ENCODE data around the gene ZNF556.

The ZNF556 gene

GRCh38 chr19:2867025-2867991, at the start of gene ZNF556:
ZNF556 (plus strand) TSS chr19:2867335; CDS start chr19:2867422, 87 bp downstream.
- peak; percentile 53 for DNase-seq

GRCh38 chr19:2819540-2820111, 47.5 kb upstream of the ZNF556 start, which contains the start of gene ZNF554:
ZNF554 (plus strand) TSS chr19:2819868; CDS start chr19:2820072, 204 bp downstream.
- DNase-seq, result peak; percentile 83

GRCh38 chr19:2820112-2820702, 46.9 kb upstream of the ZNF556 start:
- no peak for DNase-seq

GRCh38 chr19:2822846-2823245, 44.3 kb upstream of the ZNF556 start:
- DNase-seq, result no peak

GRCh38 chr19:2823646-2824045, 43.5 kb upstream of the ZNF556 start:
- DNase-seq, result no peak

GRCh38 chr19:2824129-2824528, 43.0 kb upstream of the ZNF556 start:
- DNase-seq, result no peak

GRCh38 chr19:2827022-2827421, 40.1 kb upstream of the ZNF556 start:
- no peak for DNase-seq

- no peak for DNase-seq
Observed at GRCh38 chr19:2827840-2828489, 39.2 kb upstream of the ZNF556 start.

- no peak for DNase-seq
Observed at GRCh38 chr19:2834294-2834871, 32.8 kb upstream of the ZNF556 start.

- DNase-seq, result no peak
Observed at GRCh38 chr19:2837430-2837829, 29.7 kb upstream of the ZNF556 start.

- DNase-seq, result peak; percentile 92
Observed at GRCh38 chr19:2840794-2841791, 26.0 kb upstream of the ZNF556 start, which contains the start of gene ZNF555. ZNF555 (plus strand) TSS chr19:2841475; CDS start chr19:2841573, 98 bp downstream.

GRCh38 chr19:2841855-2842574, 25.1 kb upstream of the ZNF556 start:
- no peak for DNase-seq

GRCh38 chr19:2845107-2845506, 22.0 kb upstream of the ZNF556 start:
- no peak for DNase-seq

- DNase-seq, result no peak
Observed at GRCh38 chr19:2846180-2846894, 20.8 kb upstream of the ZNF556 start.

- DNase-seq, result no peak
Observed at GRCh38 chr19:2847507-2847906, 19.6 kb upstream of the ZNF556 start.

- DNase-seq, result no peak
Observed at GRCh38 chr19:2848616-2849015, 18.5 kb upstream of the ZNF556 start.

- no peak for DNase-seq
Observed at GRCh38 chr19:2850256-2850925, 16.7 kb upstream of the ZNF556 start.

GRCh38 chr19:2852598-2852997, 14.5 kb upstream of the ZNF556 start:
- DNase-seq, result no peak

- DNase-seq, result no peak
Observed at GRCh38 chr19:2853015-2853606, 14.0 kb upstream of the ZNF556 start.

All from NCI-H524 treated with DMSO at 0.1 percent for 48 hours (cell line).